Measurements from ENCODE around the gene THSD4.
"Not testable (repeated sequence)": the region's sequence is repeated elsewhere in the genome, so short reads cannot be mapped to it uniquely, and the experiment has no call there.

Gene THSD4

GRCh38 chr15:71312731-71313460 is 197.6 kb downstream of the THSD4 start:
- H3K4me3 ChIP-seq (ENCODE audit: control insufficient read depth, low read depth, low read length): no peak overlapping the region
- DNase-seq (ENCODE audit: low read depth): no peak
- no peak for TF ChIP-seq CTCF (conservative IDR thresholded peaks at IDR 0.05; ENCODE audit: control insufficient read depth, insufficient read depth, low read depth, low read length)

- no peak for TF ChIP-seq CTCF (conservative IDR thresholded peaks at IDR 0.05; ENCODE audit: control insufficient read depth, insufficient read depth, low read depth, low read length)
- H3K4me3 ChIP-seq (ENCODE audit: control insufficient read depth, low read depth, low read length): no peak overlapping the region
- DNase-seq (ENCODE audit: low read depth): no peak
Measured at GRCh38 chr15:71313806-71314205, 198.5 kb downstream of the THSD4 start.

GRCh38 chr15:71314956-71315537 is 199.8 kb downstream of the THSD4 start:
- DNase-seq (ENCODE audit: low read depth): no peak
- TF ChIP-seq CTCF (conservative IDR thresholded peaks at IDR 0.05; ENCODE audit: control insufficient read depth, insufficient read depth, low read depth, low read length): no peak
- H3K4me3 ChIP-seq (ENCODE audit: control insufficient read depth, low read depth, low read length): no peak overlapping the region

GRCh38 chr15:71316911-71317310 is 201.6 kb downstream of the THSD4 start:
- no peak overlapping the region for H3K4me3 ChIP-seq (ENCODE audit: control insufficient read depth, low read depth, low read length)
- no peak for DNase-seq (ENCODE audit: low read depth)
- TF ChIP-seq CTCF (conservative IDR thresholded peaks at IDR 0.05; ENCODE audit: control insufficient read depth, insufficient read depth, low read depth, low read length): no peak

- not testable (repeated sequence) for DNase-seq (ENCODE audit: low read depth); H3K4me3 ChIP-seq (ENCODE audit: control insufficient read depth, low read depth, low read length)
Measured at GRCh38 chr15:71319424-71319823, 204.2 kb downstream of the THSD4 start.

GRCh38 chr15:71319935-71320334 is 204.7 kb downstream of the THSD4 start:
- no peak overlapping the region for H3K4me3 ChIP-seq (ENCODE audit: control insufficient read depth, low read depth, low read length)
- TF ChIP-seq CTCF (conservative IDR thresholded peaks at IDR 0.05; ENCODE audit: control insufficient read depth, insufficient read depth, low read depth, low read length): no peak
- no peak for DNase-seq (ENCODE audit: low read depth)

- no peak overlapping the region for H3K4me3 ChIP-seq (ENCODE audit: control insufficient read depth, low read depth, low read length)
- no peak for DNase-seq (ENCODE audit: low read depth)
- no peak for TF ChIP-seq CTCF (conservative IDR thresholded peaks at IDR 0.05; ENCODE audit: control insufficient read depth, insufficient read depth, low read depth, low read length)
Measured at GRCh38 chr15:71323082-71323481, 207.8 kb downstream of the THSD4 start.
